Osteoblast (primary cell): ENCODE measurements around the gene LGR6. TPM values are rescaled to one million over a fixed set of nuclear protein-coding genes. Genes with fewer than 3 reads are reported as not detected.

Experiments
- DNase-seq: peaks from one replicate; pipeline ENCODE4 v3.0.0; 2011; ENCODE audit warnings: low spot score, mixed read lengths; ENCODE audit not compliant: insufficient read length; ENCODE audit errors: missing footprints
- H2AFZ ChIP-seq: 2 replicates; pipeline ENCODE4 v1.6.0; 2011; ENCODE audit warnings: mild to moderate bottlenecking, low read length
- H3K27ac ChIP-seq: 2 replicates; pipeline ENCODE4 v1.5.1; 2011; ENCODE audit warnings: mild to moderate bottlenecking, low read depth, low read length, moderate library complexity
- H3K27me3 ChIP-seq: 2 replicates; pipeline ENCODE4 v1.6.0; 2012; ENCODE audit warnings: mild to moderate bottlenecking, control low read depth, inconsistent platforms, low read length, moderate library complexity; ENCODE audit not compliant: insufficient read depth
- H3K36me3 ChIP-seq: 2 replicates; pipeline ENCODE4 v1.5.1; 2011; ENCODE audit warnings: mild to moderate bottlenecking, low read length, control low read depth, moderate library complexity; ENCODE audit not compliant: insufficient read depth
- H3K4me1 ChIP-seq: 2 replicates; pipeline ENCODE4 v1.5.1; 2011; ENCODE audit warnings: mild to moderate bottlenecking, low read length, control low read depth, moderate library complexity; ENCODE audit not compliant: insufficient read depth
- H3K4me2 ChIP-seq: 2 replicates; pipeline ENCODE4 v1.6.0; 2011; ENCODE audit warnings: mild to moderate bottlenecking, low read length; ENCODE audit not compliant: insufficient read depth
- H3K4me3 ChIP-seq: fragments of 200-600 bp; sonication (generic); 3 replicates; pipeline ENCODE4 v1.5.1; 2012; ENCODE audit warnings: mild to moderate bottlenecking, low read length, inconsistent platforms; ENCODE audit not compliant: insufficient read depth
- H3K79me2 ChIP-seq: 2 replicates; pipeline ENCODE4 v1.6.0; 2012; ENCODE audit warnings: mild to moderate bottlenecking, low read length, control low read depth, inconsistent platforms; ENCODE audit not compliant: insufficient read depth
- H3K9me3 ChIP-seq: 2 replicates; pipeline ENCODE4 v1.5.1; 2011; ENCODE audit warnings: low read depth, low read length, control low read depth
- H4K20me1 ChIP-seq: 2 replicates; pipeline ENCODE4 v1.6.0; 2012; ENCODE audit warnings: mild to moderate bottlenecking, low read length, control low read depth; ENCODE audit not compliant: insufficient read depth
- CTCF ChIP-seq: IDR thresholded peaks from 2 replicates; pipeline ENCODE4 v1.5.1; 2011; ENCODE audit warnings: mild to moderate bottlenecking, low read depth, low read length, moderate library complexity; ENCODE audit errors: extremely low read depth
- total RNA-seq: library from RNA; depleted of rRNA; stranded (reverse); fragments of >200 nt; gene quantifications from 2 replicates; pipeline ENCODE4 v1.2.3, GENCODE V29; 2012

Gene LGR6
- total RNA-seq, 1 donor: not detected

DNA sequence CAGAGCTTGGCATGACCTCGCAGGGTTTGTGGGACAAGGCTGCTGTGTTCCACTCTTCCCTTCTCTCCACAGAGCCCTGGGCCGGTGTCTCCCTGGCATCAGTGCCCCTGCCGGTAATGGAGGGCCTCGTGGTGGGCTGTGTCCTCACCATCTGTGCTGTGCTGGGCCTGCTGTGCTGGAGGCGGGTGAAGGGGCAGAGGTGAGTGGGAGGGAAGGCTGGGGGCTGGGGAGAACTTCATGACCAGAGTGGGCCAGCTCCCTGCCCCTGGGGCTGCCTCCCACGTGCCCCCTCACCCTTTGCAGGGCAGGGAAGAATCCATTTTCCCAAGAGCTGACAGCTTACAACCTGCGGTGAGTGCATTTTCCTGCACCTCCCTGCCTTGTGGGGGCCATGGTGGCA is 12.0 kb upstream of the LGR6 start:
- peak; percentile 78 for DNase-seq
- no peaks in the 10 kb centered on the region for H3K9me3 ChIP-seq

GRCh38 chr1:202182040-202182877 is 11.3 kb upstream of the LGR6 start:
- Histone ChIP-seq H3K4me1 (peaks cover 6% of the 10 kb centered on the region), H3K4me2 (no peak overlapping the region), H3K27me3 (peaks cover 38% of the 10 kb centered on the region), H3K36me3 (no peaks in the 10 kb centered on the region), H3K9me3 (no peaks in the 10 kb centered on the region), H3K27ac (no peak overlapping the region), H3K79me2 (no peaks in the 10 kb centered on the region), H2AFZ (no peak overlapping the region), H3K4me3 (no peak overlapping the region), H4K20me1 (no peaks in the 10 kb centered on the region)
- DNase-seq: no peak
- no peak for TF ChIP-seq CTCF

More for the DNA sequence above, 12.0 kb upstream of the LGR6 start:
- no peak overlapping the region for H3K4me2 ChIP-seq
- no peak for TF ChIP-seq CTCF
- H3K27me3 ChIP-seq: peaks cover 38% of the 10 kb centered on the region
- no peak overlapping the region for H3K27ac ChIP-seq
- no peak overlapping the region for H2AFZ ChIP-seq
- H4K20me1 ChIP-seq: no peaks in the 10 kb centered on the region
- H3K4me1 ChIP-seq: peaks cover 6% of the 10 kb centered on the region
- H3K4me3 ChIP-seq: no peak overlapping the region
- H3K36me3 ChIP-seq: no peaks in the 10 kb centered on the region
- H3K79me2 ChIP-seq: no peaks in the 10 kb centered on the region

GRCh38 chr1:202184750-202185460 is 8.7 kb upstream of the LGR6 start:
- Histone ChIP-seq H3K4me1 (peaks cover 6% of the 10 kb centered on the region), H3K36me3 (no peaks in the 10 kb centered on the region), H3K79me2 (no peaks in the 10 kb centered on the region), H4K20me1 (no peaks in the 10 kb centered on the region), H2AFZ (peak overlapping the region; percentile 63), H3K4me2 (peak overlapping the region; percentile 69), H3K4me3 (peak overlapping the region; percentile 51), H3K27ac (no peak overlapping the region), H3K27me3 (peaks cover 33% of the 10 kb centered on the region), H3K9me3 (no peaks in the 10 kb centered on the region)
- peak; percentile 93 for TF ChIP-seq CTCF
- peak; percentile 98 for DNase-seq

DNA sequence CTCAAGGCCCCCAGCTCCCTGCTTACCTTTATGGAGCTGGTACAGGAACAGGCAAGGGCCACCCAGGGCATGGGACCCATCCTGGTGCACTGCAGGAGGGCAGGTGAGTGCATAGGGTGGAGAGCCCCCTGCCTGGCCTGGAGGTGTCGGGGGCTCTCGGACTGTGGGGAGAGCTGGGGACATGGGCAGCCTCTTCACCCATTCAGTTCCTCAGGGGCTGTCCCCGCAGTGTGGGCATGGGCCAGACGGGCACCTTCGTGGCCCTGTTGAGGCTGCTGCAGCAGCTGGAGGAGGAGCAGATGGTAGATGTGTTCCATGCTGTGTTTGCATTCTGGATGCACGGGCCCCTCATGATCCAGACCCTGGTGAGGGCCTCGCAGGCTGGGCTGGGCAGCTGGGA is 7.3 kb upstream of the LGR6 start:
- Histone ChIP-seq H3K27ac (no peak overlapping the region), H3K27me3 (peaks cover 21% of the 10 kb centered on the region), H3K9me3 (no peaks in the 10 kb centered on the region)

More for the DNA sequence above, 7.3 kb upstream of the LGR6 start:
- no peak for DNase-seq
- Histone ChIP-seq H3K79me2 (no peaks in the 10 kb centered on the region), H3K4me2 (no peak overlapping the region), H3K4me1 (peaks cover 6% of the 10 kb centered on the region), H2AFZ (no peak overlapping the region), H4K20me1 (no peaks in the 10 kb centered on the region), H3K4me3 (no peak overlapping the region), H3K36me3 (no peaks in the 10 kb centered on the region)
- TF ChIP-seq CTCF: no peak
